ENCODE measurements around the gene MXRA8.
A peak's percentile ranks its signal among the peaks of the same experiment; 100 is the strongest.

The MXRA8 gene

DNA sequence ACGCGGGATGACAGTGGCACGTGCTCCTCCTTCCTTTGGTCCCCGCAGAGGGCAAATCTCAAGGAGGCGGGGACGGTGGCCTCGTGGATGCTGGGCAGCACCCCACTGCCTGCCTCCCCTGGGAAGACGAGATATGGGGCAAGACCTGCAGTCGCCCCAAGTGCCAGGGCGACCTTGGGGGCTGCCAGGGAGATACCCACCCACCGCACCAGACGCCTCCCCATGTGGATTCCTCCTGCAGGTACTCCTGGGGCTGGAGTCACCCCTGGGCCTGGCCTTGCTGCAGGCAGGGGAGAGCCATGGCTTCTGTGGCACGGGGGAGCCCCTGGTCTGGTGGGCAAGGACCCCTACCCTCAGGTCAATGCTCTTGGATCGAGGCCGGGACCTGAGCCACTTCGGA lies 22.5 kb upstream of the MXRA8 start:
- in situ Hi-C loops (cut with HindIII; ENCODE audit: low sequenced_read_pairs), result no loop called here
- DNase-seq (ENCODE audit: low read depth), result no peak
- no peak overlapping the region for H3K4me3 ChIP-seq (ENCODE audit: low read depth, low read length)
- TF ChIP-seq, protein P1, sequence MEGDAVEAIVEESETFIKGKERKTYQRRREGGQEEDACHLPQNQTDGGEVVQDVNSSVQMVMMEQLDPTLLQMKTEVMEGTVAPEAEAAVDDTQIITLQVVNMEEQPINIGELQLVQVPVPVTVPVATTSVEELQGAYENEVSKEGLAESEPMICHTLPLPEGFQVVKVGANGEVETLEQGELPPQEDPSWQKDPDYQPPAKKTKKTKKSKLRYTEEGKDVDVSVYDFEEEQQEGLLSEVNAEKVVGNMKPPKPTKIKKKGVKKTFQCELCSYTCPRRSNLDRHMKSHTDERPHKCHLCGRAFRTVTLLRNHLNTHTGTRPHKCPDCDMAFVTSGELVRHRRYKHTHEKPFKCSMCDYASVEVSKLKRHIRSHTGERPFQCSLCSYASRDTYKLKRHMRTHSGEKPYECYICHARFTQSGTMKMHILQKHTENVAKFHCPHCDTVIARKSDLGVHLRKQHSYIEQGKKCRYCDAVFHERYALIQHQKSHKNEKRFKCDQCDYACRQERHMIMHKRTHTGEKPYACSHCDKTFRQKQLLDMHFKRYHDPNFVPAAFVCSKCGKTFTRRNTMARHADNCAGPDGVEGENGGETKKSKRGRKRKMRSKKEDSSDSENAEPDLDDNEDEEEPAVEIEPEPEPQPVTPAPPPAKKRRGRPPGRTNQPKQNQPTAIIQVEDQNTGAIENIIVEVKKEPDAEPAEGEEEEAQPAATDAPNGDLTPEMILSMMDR (IDR thresholded peaks at IDR 0.05; ENCODE audit: low read depth, low read length, missing control alignments), result no peak

DNA sequence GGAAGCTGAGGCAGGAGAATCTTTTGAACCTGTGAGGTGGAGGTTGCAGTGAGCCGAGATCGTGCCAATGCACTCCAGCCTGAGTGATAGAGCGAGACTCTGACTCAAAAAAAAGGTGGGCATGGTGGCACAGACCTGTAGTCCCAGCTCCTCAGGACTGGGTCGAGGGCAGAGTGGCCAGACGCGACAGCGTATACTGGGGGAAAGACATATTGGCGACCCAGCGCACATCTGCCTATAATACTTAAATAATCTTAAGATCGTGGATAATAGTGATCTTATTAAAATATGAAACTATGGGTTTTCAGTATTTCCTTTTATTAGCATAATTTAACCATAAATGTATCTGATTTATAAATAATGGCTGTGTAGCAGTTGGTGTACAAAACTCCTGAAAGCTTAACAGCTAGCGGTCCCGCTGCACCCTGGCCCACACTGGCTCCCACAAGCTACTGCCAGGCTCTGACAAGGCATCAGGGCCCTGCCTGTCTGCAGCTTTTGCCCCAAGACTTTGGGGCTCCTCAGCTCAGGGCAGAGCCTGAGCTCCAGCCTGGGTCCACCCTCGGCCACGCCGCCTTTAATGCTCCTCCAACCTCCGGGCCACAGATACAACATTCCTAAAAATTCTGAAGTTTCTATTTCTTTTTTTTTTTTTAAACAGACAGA lies 19.3 kb upstream of the MXRA8 start:
- no peak overlapping the region for H3K4me3 ChIP-seq (ENCODE audit: low read depth, low read length)
- TF ChIP-seq, protein P1 (IDR thresholded peaks at IDR 0.05; ENCODE audit: low read depth, low read length, missing control alignments), result no peak
- DNase-seq (ENCODE audit: low read depth), result no peak
- in situ Hi-C loops (cut with HindIII; ENCODE audit: low sequenced_read_pairs), result no loop called here

DNA sequence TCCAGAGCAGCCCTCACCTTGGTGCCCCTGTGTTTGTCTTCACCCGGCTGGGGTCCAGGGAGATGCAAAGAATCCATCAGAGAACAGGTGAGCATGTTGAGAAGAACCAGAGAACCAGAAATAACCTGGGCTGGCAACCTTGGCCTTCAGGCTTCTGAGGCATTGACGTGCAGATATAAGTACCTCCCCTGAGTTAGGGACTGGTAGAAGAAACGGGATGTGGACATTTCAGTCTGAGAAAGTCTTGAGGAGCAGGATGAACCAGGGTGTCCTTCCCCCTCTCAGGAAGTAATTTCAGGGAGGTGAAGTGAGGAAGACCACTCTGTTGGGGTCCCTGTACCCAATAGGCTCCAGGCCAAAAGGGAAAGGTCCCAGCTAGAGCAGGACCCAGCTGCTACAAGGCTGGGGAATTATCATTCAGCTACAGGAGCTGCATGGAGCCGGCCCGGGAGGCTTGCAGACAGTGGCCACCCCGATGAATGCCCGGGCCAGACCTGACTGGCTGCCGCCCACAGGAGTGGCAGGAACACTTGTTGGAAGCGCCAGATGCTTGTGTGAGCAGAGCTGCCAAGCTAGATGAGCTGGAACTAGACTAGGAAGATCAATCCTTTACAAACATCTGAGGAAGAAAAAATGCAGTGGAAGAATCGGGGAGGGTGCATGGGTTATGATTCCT lies 18.3 kb upstream of the MXRA8 start:
- no peak overlapping the region for H3K4me3 ChIP-seq (ENCODE audit: low read depth, low read length)
- DNase-seq (ENCODE audit: low read depth), result no peak
- TF ChIP-seq, protein P1 (IDR thresholded peaks at IDR 0.05; ENCODE audit: low read depth, low read length, missing control alignments), result no peak
- in situ Hi-C loops (cut with HindIII; ENCODE audit: low sequenced_read_pairs), result no loop called here

DNA sequence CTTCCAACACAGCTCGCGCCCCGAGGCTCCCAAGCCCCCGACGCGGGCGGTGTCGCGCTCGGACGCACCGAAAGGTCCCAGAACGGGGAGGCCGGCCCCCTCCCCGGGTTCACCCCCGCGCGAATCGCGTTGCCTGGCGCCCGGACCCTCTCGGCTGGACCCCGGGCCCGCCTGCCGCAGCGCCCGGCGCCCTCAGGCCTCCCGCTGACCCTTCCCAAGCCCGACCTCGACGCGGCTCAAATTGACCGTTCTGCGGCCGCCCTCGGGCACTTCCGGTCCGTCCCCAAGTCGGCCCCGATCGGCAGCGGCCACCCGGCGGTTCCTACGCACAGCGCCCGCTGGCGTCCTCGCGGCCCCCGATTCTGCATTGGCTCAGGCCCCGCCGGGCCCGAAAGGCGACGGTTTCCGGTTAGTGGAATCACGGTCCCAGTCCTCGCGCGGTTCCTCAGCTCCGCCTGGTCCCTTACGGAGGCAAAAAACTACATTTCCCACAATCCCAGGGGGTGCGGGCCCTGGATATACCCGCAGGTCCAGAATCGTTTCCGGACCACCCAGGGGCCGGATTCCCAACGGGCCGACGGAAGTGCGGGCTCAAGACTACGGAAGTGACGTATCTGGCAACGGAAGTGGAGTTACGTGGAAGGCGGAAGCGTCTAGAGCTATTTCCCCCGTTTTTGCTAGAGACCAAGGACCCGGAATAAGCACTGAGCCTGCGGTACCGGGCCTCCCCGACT lies 16.7 kb upstream of the MXRA8 start, which contains the start of gene AURKAIP1:
AURKAIP1 (minus strand) TSS at position 279 of the 734 bp plus-strand sequence. CDS start 451 bp downstream, outside the sequence.
- H3K4me3 ChIP-seq (ENCODE audit: low read depth, low read length), result peak within 1 kb of the TSS; percentile 88

DNA sequence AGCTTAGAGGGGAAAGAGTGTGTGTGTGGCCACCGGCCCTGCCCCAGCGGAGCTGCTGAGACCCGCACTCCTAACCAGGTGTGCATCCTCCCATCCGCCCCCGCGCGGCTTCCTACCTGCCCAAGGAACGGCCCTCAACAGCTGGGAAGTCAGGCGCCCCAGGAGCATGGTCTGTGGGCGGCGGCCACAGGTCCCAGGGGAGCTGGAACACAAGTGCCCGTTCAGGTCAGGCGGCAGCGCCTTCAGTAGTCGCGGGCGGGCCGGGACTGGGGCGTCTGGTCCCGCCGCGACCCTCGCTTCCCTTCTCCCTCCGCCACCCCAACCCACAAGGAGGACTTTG lies 16.2 kb upstream of the MXRA8 start:
- H3K4me3 ChIP-seq (ENCODE audit: low read depth, low read length), result peak overlapping the region; percentile 88
- in situ Hi-C loops (cut with HindIII; ENCODE audit: low sequenced_read_pairs), result loop anchor here (5.0 kb wide), 1 partner anchor 118 kb away; no protein-coding TSS in a partner anchor
- DNase-seq (ENCODE audit: low read depth), result no peak
- TF ChIP-seq, protein P1 (IDR thresholded peaks at IDR 0.05; ENCODE audit: low read depth, low read length, missing control alignments), result no peak

More for the DNA sequence above, 16.7 kb upstream of the MXRA8 start, which contains the start of gene AURKAIP1:
- in situ Hi-C loops (cut with HindIII; ENCODE audit: low sequenced_read_pairs), result loop anchor here (5.0 kb wide), 1 partner anchor 117 kb away; no protein-coding TSS in a partner anchor
- TF ChIP-seq, protein P1 (IDR thresholded peaks at IDR 0.05; ENCODE audit: low read depth, low read length, missing control alignments), result peak; percentile 25
- peak; percentile 100 for DNase-seq (ENCODE audit: low read depth)

DNA sequence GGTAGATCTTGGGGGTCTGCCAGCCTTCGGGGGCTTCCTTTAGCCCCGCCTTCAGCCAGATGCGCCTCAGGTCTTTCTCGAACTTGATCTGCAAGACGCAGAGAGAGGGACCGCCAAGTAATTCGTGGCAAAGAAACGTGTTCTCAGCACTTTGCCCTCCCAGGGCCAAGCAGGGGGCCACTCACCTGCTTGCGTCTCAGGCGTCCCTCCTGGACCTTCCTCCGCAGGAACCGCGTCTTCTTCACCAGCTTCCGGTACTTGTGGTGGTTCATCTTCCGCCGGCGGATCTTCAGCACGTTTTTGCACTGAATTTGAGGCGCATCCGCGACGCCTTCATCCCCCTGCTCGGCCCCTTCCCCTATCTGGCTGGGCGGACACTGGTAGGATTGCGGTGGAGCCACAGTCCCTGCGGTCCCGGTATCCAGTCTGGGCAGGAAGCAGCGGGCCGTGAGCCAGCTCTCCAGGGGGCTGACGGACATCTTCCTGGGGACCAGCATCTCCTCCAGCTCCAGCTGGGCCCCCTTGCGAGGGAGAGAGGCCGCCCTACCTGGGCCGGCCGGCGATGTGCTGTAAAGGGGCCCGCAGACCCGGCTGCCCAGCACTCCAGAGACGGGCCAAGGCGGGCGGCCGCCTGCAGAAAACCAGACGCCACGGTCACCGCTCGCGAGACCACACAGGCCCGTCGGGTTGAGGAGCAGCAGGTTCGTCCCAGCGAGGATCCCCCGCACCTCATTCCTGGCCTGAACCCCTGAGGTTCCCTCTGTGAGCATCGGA lies 15.6 kb upstream of the MXRA8 start:
- no peak for DNase-seq (ENCODE audit: low read depth)
- peak overlapping the region; percentile 88 for H3K4me3 ChIP-seq (ENCODE audit: low read depth, low read length)
- in situ Hi-C loops (cut with HindIII; ENCODE audit: low sequenced_read_pairs), result loop anchor here (5.0 kb wide), 1 partner anchor 118 kb away; no protein-coding TSS in a partner anchor
- TF ChIP-seq, protein P1 (IDR thresholded peaks at IDR 0.05; ENCODE audit: low read depth, low read length, missing control alignments), result no peak
